Epithelial cell of esophagus (primary cell): ENCODE measurements around the gene POLDIP2.

Experiments used
- DNase-seq: peaks from one replicate; pipeline ENCODE4 v3.0.0; 2010; ENCODE audit warnings: low read depth
- H3K4me3 ChIP-seq: 2 replicates; pipeline ENCODE4 v1.5.1; 2011; ENCODE audit warnings: mild to moderate bottlenecking, low read length, control low read depth
- CTCF ChIP-seq: IDR thresholded peaks from 2 replicates; pipeline ENCODE4 v1.5.1; 2011; ENCODE audit warnings: low read depth, mild to moderate bottlenecking, low read length, control low read depth, inconsistent platforms; ENCODE audit not compliant: insufficient read depth; ENCODE audit errors: missing control alignments

Gene POLDIP2

GRCh38 chr17:28396635-28397239 is 39.4 kb upstream of the POLDIP2 start:
- no peak overlapping the region for H3K4me3 ChIP-seq
- no peak for DNase-seq
- TF ChIP-seq CTCF: no peak

- DNase-seq: no peak
- H3K4me3 ChIP-seq: no peak overlapping the region
- no peak for TF ChIP-seq CTCF
Measured at GRCh38 chr17:28395968-28396367, 38.6 kb upstream of the POLDIP2 start.

DNA sequence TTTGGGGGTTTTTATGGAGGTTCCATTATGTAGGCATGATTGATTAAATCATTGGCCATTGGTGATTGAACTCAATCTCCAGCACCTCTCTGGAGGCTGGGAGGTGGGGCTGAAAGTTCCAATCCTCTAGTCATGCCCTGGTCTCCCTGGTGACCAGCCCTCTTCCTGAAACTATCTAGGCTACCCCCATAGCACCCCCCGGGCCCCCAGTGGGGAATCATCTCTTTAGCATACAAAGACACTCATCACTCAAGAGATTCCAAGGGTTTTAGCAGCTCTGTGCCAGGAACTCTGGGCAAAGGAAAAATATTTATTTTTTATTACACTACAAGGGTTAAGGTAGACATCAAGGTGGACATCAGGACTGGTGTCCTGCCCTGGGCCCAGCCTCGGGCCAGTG is 38.1 kb upstream of the POLDIP2 start:
- no peak for TF ChIP-seq CTCF
- no peak for DNase-seq
- H3K4me3 ChIP-seq: no peak overlapping the region

DNA sequence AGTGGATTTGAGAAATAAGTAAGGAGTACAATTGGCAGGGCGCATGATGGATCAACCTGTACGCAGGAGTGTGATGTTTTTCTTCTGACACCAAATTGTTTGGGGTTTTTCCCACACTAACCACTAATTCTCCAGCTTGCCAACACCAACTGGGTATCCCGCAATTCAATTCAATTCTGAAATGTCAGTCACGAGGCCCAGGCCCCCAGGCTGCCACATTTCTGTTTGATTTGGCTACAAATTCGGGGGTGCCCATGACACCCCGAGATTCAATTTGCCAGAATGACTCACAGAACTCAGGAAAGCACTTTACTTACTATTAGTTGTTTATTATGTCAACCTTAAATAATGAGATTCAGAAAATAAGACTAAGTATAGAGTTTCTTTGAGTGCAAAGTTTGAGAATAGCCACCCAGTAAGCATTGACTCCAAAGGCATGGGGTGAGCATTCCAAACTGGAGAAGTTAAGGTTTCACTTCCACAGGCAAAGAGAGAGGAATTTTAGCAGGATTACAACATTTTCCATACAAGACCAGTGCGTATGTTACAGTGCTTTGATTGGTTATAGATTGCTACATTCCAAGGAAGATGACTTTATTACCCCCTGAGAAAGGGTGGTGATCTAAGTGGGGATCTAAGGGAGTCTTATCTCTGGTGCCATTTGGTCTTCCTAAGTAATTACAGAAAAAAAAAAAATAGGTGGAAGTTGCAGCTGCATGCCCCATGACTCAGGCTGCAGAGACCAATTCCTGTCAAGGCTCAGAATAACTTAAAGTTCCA is 37.2 kb upstream of the POLDIP2 start:
- DNase-seq: peak; percentile 48
- no peak for TF ChIP-seq CTCF
- no peak overlapping the region for H3K4me3 ChIP-seq

DNA sequence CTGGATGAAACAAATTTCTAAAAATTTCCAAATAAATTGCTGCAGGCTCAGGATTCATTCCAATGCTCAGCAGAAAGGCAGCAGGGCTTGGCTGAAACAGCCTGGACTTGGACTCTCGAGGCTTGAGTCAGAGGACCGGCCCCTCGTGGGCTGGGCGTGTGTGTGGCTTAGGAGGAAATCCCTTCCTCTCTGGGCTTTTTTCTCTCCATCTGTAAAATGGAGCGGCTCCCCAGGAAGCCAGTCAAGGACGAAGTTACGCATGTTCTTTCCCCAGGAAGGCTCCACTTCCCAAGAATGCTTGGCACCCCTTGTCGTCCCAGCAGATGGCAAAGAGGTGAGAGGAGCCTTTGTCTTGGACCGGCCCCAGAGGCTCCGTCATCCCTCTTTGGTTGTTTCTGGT is 35.2 kb upstream of the POLDIP2 start:
- no peak for DNase-seq
- TF ChIP-seq CTCF: no peak
- H3K4me3 ChIP-seq: no peak overlapping the region

DNA sequence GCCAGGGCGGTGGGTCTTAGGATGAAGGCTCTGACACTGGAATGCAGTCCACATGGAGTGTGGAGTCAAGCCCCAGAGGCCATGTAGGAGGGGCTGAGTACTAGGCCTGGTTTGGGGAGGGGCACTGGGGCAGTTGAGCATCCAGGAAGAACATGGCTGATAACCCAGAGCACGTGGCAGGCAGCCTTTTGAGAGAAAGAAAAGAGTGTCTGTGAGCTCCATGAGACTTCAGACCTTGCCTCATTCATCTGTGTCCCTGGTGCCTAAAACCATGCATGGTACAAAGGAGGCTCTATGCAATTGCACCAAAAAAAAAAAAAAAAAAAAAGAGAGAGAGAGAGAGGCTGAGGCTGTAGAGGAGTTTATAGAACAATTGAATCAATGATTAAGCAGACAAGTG is 34.1 kb upstream of the POLDIP2 start:
- H3K4me3 ChIP-seq: no peak overlapping the region
- TF ChIP-seq CTCF: no peak
- no peak for DNase-seq

- TF ChIP-seq CTCF: no peak
- DNase-seq: no peak
- no peak overlapping the region for H3K4me3 ChIP-seq
Measured at GRCh38 chr17:28390984-28391383, 33.7 kb upstream of the POLDIP2 start.
